C4-2B (cell line): Measurements from ENCODE around the gene NOP53.
"Not testable (repeated sequence)": the region's sequence is repeated elsewhere in the genome, so short reads cannot be mapped to it uniquely, and the experiment has no call there.

Source experiments
- H3K27ac ChIP-seq: fragments of 450-650 bp; 2 replicates; pipeline ENCODE4 v1.5.1; 2017
- ZFX ChIP-seq: fragments of 450-650 bp; IDR thresholded peaks from 2 replicates; pipeline ENCODE4 v1.6.1; 2017
- TF ChIP-seq, protein P1 (sequence below): fragments of 450-650 bp; conservative IDR thresholded peaks from 2 replicates; pipeline ENCODE4 v1.5.1; 2017; ENCODE audit warnings: mild to moderate bottlenecking

NOP53 gene

GRCh38 chr19:47792616-47793015 lies 47.3 kb downstream of the NOP53 start:
- no peak for TF ChIP-seq ZFX
- TF ChIP-seq, protein P1, sequence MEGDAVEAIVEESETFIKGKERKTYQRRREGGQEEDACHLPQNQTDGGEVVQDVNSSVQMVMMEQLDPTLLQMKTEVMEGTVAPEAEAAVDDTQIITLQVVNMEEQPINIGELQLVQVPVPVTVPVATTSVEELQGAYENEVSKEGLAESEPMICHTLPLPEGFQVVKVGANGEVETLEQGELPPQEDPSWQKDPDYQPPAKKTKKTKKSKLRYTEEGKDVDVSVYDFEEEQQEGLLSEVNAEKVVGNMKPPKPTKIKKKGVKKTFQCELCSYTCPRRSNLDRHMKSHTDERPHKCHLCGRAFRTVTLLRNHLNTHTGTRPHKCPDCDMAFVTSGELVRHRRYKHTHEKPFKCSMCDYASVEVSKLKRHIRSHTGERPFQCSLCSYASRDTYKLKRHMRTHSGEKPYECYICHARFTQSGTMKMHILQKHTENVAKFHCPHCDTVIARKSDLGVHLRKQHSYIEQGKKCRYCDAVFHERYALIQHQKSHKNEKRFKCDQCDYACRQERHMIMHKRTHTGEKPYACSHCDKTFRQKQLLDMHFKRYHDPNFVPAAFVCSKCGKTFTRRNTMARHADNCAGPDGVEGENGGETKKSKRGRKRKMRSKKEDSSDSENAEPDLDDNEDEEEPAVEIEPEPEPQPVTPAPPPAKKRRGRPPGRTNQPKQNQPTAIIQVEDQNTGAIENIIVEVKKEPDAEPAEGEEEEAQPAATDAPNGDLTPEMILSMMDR = no peak
- H3K27ac ChIP-seq = no peak overlapping the region

DNA sequence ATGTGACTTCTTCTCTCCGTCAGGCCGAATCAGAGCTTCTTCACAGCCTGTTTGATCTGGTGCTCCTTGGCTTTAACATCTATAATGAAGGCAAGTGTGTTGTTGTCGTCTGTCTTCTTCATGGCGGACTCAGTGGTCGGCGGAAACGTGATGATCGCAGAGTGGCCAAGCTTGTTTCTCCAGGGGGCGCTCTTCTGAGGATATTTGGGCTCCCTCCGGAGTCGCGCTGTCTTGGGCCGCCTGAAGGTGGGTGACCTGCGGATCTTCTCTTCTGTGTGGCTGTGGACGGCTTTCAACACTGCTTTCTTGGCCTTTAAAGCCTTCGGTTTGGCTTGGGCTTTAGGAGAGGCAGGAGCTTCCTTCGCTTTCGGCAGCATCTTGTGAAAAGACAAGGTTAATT lies 49.2 kb downstream of the NOP53 start:
- H3K27ac ChIP-seq = no peak overlapping the region
- TF ChIP-seq, protein P1 = no peak; the same call in 1 of the 2 replicates
- no peak for TF ChIP-seq ZFX

DNA sequence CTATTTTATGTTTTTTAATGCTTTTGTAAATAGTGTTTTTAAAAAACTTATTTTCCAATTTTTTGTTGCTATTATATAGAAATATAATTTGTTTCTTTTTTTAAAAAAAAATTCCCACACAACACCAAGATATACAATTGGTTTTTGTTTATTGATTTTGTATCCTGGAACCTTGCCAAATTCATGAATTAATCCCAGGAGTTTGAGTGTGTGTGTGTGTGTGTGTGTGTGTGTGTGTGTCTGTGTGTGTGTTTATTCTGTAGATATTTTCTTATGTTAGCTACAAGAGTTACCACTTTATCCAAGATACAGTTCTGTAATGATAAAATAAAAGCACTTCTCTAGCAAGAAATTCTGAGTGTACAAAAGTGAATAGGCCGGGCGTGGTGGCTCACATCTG lies 51.4 kb downstream of the NOP53 start:
- no peak overlapping the region for H3K27ac ChIP-seq
- TF ChIP-seq ZFX = no peak
- TF ChIP-seq, protein P1 = no peak

GRCh38 chr19:47797996-47798903 lies 52.9 kb downstream of the NOP53 start:
- no peak for TF ChIP-seq ZFX
- TF ChIP-seq, protein P1 = no peak
- H3K27ac ChIP-seq = no peak overlapping the region

GRCh38 chr19:47798904-47799266 lies 53.5 kb downstream of the NOP53 start:
- no peak overlapping the region for H3K27ac ChIP-seq
- TF ChIP-seq, protein P1 = no peak
- no peak for TF ChIP-seq ZFX

GRCh38 chr19:47801270-47801669 lies 55.9 kb downstream of the NOP53 start:
- H3K27ac ChIP-seq = no peak overlapping the region
- TF ChIP-seq, protein P1 = no peak
- TF ChIP-seq ZFX = no peak

DNA sequence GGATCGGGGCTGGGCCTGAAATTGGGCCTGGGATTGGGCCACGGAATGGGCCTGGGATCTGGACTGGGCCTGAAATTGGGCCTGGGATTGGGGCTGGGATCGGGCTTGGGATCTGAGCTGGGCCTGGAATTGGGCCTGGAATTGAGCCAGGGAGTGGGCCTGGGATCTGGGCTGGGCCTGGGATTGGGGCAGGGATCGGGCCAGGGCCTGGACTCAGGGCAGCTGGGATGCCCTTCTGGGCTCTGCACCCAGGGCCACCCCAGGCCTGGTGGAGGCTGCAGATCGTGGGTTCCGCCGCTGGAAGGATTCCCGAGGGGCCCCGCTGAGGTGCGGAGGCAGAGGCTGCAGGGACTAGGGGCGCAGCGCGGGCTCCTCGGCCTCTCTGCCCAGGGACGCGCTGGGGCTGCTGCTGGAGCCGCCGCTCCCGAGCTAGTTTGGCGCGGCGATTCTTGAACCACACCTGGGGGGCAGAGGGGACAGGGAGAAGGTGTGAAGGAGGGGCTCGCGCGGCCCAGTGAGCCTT lies 57.2 kb downstream of the NOP53 start:
- no peak for TF ChIP-seq ZFX
- H3K27ac ChIP-seq = no peak overlapping the region

- H3K27ac ChIP-seq = not testable (repeated sequence)
Measured at GRCh38 chr19:47803148-47803547, 57.8 kb downstream of the NOP53 start.

- not testable (repeated sequence) for H3K27ac ChIP-seq
Measured at GRCh38 chr19:47803671-47804070, 58.3 kb downstream of the NOP53 start.

DNA sequence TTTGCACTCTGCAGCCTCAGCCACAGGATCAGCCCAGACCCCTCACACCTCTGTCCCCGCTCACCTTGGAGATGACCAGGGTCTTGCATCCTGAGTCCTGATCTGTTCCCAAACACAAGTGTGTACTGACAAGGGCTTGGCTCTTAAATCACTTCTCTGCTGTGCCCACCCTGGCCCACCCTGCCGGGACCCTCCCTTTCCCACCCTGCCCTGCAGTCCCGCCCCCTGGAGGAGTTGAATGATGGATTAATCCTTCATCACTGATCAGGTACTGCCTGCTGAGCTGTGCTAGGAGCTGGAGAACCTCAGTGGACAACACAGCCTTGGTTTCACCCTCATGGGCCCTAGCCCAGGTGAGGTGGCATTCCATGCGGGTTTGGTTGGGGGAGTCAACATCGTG lies 59.1 kb downstream of the NOP53 start, which contains the start of gene TPRX1:
Gene TPRX1 (minus strand): TSS at position 101 of the 400 bp plus-strand sequence. CDS start 12 bp downstream, at position 89.
- not testable (repeated sequence) for H3K27ac ChIP-seq
